ENCODE data around the gene IFNA13.
"Not testable (repeated sequence)": the region's sequence is repeated elsewhere in the genome, so short reads cannot be mapped to it uniquely, and the experiment has no call there.

IFNA13 gene

DNA sequence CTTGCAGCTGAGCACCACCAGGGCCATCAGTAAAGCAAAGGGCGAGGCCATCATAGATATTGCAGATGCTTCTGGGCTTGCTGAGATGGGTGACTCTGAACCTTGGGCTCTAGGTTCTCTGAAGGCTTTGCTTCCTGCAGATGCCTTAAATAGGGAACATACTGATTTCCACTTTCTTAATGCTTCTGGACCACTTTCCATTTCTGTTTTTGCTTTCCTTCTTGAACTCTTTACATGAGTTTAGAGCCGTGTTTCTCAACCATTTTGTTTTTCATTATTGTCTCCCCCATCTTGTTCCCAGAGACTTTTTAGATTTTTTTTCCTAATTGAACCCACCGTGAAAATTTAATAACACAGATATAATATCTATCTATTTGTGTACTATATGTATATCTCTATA lies at the start of gene IFNA13:
Gene IFNA13 (minus strand): TSS at position 101 of the 400 bp plus-strand sequence. CDS start 47 bp downstream, at position 54.
- no peak for DNase-seq

DNA sequence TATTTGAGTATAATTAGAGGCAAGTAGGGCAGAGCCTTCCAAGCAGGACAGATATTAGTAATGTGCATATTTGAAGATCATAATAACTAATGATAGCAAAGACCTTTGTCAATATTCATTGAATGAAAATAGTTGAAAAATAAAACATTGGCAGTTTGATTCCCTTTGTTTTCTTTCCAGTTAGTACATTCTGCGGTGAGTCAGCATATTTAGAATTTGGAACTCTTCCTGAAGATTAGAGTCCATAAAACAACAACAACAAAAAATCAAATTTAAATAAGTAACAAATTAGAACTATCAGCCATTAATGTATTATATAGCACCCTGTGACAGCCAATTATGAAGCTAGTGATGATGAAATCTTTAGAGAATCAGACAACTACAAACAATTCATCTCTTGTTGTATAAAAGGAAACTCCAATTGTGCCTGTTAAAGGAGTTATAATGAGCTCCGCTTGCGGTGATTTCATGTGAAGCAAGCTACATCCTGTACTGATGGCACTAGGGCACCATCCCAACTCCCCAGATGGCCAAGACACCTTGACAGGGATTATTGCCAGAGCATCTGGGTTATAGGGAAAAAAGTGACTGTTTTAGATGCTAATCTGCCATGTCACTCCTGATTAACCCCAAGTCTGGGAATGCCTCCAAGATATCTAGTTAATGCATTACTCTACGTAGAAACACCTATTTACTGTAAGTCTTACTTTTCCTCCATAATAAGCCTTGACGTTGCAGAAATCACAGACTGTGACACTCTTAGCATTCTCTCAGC lies 47.8 kb upstream of the IFNA13 start:
- DNase-seq = no peak

DNA sequence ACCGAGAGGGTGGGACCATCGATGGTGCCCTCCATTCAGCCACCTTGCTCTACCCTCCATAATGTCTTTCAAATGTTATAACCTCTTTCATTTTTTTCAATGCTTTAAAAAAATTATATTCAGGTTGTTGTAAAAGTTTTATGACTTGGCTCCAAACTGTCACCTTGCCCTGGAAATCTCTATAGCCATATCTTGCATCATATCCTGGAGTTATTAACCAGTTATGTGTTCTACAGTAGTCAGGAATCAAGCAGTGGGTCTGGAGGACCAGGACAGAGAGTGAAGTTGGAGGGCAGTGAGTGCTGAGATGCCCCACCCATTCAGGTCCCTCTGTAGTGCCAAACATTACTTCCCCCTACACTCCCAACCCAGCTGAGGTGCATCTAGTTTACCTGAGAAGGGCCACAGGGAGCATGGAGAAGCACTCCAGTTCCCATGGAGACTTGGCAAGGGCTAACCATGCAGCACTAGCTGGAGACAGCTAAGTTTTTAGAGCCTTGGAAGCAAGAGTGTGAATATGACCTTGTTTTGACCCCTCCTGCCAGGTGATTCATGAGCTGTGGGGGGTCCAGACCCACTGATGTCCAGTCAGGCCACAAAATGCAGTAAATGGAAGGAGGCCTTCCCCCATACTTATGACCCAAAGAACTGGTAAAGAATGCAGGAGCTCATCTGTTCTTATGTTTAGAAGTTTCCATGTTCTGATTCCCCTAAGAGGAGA lies 46.5 kb upstream of the IFNA13 start:
- no peak for DNase-seq

DNA sequence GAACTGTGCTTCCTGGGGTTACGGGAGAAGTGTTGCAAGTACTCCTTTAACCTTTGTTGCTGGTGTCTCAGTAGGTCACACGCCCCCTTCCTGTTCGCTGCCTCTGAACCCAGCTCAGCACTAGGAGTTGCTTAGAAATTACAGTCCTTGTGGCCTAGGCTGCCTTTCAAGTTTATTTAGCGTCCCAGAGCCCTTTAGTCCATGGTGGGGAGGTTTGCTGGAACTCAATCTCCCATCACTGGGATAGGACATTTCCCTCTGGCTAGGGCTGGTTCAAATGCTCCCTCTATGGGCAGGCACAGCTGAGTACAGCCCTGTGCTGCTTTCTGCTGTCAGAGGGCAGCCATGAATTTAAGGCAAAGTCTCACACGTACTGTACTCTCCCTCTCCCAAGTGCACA lies 45.8 kb upstream of the IFNA13 start:
- DNase-seq = no peak

DNA sequence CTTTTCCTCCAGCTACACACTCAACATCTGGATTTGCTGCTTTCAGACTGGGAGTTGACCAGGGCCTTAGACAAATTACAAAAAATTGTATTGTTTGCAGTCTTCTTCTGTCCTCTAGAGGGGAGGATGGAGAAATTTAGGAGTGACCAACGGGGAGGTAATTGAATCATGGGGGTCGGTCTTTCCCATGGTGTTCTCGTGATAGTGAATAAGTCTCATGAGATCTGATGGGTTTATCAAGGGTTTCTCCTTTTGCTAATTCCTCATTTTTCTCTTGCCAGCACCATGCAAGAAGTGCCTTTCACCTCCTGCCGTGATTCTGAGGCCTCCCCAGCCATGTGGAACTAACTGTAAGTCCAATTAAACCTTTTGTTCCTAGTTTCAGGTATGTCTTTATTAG lies 45.3 kb upstream of the IFNA13 start:
- DNase-seq = no peak

DNA sequence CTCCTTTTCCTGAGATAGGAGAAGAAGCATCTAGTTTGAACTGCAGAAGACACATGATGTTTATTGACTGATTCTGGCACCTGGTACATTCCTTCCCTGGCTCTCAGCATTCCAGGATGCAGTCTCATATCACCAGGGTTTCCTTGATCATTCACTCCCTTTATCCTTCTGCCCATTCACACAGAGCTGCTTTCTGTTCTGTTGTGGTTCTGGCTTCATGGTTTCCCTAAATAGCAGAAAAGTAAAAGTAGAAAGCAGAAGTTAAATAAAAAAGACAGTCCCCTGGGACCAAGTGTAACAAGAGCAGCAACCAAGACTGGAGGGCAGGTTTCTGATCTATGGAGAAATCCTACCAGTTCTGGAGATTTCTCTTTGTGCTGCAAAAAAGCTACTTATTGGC lies 44.2 kb upstream of the IFNA13 start:
- DNase-seq = no peak

DNA sequence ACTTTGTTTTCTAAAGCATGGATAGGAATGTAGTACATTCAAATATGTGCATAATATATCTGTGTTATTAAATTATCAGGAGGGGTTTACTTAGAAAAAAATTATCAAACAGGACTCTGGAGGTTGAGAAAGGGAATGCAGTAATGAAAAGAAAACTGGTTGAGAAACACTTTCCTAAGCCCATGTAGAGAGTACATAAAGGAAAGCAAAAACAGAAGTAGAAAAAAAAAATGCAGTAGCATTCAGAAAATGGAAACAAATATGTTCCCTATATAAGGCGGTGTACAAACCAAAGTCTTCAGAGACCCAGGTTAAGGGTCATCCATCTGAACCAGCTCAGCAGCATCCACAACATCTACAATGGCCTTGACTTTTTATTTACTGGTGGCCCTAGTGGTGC lies 41.0 kb upstream of the IFNA13 start, which contains the start of gene IFNA8:
Gene IFNA8 (plus strand): TSS at position 301 of the 400 bp plus-strand sequence. CDS start 60 bp downstream, at position 361.
- DNase-seq = no peak

DNA sequence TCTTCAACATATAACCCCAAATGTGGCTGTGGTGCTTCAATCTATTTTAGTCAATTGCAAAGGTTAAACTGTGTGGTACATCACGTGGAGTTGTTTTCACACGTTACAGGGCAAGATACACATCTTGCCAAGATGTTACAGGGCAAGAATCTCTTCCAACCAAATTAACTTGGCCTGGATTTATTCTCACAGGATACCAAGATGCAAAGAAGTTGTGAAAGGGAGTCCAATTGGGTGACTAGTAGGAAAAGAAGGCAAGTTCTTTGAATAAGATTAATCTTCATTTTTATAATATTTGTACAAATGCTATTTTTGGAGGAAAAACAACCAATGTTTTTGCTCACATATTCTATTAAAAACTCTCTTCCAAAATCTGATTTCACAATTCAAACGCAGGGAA lies 36.3 kb upstream of the IFNA13 start:
- DNase-seq = no peak

DNA sequence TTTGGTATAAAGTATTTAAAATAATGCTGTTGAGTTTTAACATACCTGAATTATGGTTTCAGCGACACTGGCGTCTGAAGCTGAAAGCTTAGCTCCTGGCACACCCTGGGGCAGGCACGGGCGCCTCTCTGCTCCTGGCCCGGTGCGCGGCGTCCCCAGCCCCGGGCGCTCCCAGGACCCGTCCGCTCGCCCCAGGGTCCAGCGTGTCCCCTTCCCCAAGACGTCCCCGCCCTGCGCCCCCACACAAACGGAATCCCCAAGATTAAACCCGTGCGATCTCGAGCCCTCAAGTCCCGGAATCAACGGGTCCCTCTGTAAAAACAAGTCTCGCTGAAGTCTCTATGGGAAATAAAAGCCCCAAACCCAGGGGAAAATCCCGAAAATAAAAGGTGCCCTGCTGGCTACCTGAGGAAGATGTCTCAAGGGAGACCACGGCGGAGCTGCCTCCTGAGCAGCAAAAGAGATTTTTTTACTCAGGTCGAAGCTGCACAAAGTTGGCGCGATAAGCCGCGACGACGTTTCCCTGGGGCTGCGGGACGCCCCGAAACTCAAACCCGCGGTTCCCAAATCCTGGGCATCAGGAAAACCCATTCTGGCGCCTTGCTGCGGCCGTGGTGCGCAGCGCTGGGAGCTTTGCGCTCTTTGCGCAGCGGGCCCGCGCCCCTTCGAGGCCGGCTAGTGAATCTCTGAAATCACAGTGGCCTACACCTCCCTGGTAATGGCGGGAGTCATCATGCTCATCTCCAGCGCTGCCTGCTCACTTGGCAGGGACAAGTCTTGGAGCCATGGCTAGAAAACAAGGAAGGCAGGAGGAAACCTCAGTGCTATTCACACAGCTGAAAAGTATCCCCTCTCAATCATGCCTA lies 34.8 kb upstream of the IFNA13 start:
- no peak for DNase-seq

DNA sequence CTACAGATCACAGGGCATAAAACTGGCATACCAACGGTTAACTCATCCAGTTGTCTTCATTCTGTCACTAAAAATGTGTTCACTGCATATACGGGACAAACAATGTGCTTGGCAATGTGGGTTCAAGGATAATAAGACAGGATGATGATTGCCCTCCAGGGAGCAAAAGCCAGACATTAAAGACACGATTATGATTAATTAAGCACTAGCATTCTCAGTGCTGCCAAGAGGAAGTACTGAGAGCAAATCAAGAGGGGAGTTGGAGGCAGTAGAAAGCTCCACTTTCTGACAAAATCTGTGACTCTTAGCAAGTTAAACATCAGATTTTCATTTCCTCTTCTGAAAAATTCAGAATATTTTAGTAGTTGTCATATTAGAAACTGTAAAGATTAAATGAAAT lies 32.1 kb upstream of the IFNA13 start:
- DNase-seq = no peak

DNA sequence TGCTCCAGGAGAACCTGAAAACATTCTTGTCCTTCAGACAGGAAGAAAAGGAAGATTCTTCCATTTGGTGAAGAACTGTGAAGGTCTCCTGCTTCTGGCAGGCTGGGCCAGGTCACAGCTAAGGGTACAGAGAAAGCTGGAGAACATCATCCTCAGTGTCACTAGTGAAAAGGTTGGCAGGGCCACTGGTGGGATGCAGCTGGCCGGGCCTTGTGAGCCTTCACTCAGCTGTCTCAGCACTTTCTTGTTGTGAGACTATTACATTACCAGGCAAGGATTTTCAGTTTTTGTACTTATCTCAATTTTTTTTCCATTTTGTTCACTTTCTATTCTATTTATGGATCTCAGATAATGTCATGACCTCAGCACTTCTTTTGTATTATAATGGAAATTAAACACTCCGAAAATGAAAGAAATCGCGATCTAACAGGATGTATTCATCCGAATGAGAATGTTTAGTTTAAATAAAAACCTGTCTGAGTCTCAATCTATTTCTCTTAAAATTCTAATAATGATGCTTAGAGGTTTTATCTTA lies 31.2 kb upstream of the IFNA13 start:
- DNase-seq = no peak

DNA sequence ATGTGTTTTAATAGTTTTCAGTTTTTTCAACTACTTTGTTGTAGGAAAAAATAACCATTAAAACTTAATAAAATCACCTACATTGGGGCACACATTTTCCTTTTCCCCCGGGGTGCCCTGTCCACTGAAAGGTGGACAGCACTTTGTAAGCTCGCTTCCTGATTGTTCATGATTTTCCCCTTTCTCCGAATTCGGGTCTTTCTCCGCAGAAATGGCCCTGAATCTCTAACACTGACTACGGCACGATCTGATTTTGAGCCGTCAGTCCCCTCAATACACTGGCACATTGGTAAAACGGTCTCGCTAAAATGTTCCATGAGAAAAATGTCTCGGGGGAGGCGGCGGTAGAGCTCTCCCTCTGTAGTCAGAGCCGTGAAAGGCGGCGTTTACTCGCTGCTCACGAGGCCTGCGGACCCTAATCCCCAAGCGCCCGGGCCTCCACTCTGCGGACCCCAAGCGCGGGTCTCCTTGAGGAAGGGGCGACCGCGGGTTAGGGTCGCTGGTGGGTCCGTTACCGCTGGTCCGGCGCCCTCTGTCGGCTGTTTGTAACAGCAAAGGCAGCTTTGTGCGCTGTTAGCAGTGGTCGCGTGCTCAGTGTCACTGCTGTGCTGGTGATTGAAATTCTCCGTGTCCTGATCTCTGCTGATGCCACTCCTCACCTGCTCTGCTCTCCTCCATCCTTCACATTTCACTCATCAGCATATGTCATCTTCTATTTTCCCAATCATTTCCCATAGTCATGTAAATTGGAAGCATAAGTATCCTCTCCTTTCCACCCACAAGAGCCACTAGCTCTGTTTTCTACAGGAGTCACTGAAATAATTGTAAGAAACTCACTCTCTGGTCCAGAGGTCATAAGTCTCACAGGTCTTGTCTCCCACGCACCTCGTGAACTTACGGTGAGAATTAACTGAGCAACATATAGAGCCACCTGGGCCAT lies 28.2 kb upstream of the IFNA13 start:
- peak; percentile 86 for DNase-seq

DNA sequence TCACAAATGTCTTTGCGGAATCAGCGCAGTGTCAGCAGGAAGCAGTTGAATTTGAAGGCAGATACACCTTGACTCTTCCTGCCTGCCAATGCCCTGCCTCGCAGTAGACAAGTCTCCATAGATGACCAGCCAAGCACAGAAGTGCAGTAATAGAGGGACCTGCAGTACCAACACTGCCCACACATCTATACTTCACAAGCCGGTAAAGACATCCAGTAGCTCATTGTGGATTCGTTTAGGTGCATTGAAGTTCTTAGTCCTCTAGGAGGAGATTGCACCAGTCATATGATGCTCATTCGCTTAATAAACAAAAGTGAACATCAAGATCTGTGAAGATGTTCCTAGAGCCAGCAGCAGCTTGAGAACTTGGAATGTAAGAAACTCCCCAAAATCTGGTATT lies 24.4 kb upstream of the IFNA13 start:
- DNase-seq = no peak

DNA sequence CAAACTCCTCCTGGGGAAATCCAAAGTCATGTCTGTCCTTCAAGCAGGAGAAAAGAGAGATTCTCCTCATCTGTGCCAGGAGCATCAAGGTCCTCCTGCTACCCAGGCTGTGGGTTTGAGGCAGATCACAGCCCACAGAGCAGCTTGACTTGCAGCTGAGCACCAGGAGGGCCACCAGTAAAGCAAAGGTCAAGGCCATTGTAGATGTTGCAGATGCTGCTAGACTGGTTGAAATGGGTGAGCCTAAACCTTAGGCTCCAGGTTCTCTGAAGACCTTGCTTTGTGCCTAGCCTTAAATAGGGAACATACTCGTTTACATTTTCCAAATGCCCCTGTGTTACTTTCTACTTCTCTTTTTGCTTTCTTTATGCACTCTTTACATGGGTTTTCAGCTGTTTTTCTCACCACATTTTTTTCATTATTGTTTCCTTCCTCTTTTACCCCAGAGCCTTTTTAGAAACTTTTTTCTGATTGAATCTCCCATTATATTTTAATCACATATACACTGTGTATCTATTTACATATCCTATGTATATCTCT lies 17.3 kb upstream of the IFNA13 start, which contains the start of gene IFNA2:
Gene IFNA2 (minus strand): TSS at position 268 of the 540 bp plus-strand sequence. CDS start 69 bp downstream, at position 199.
- no peak for DNase-seq

DNA sequence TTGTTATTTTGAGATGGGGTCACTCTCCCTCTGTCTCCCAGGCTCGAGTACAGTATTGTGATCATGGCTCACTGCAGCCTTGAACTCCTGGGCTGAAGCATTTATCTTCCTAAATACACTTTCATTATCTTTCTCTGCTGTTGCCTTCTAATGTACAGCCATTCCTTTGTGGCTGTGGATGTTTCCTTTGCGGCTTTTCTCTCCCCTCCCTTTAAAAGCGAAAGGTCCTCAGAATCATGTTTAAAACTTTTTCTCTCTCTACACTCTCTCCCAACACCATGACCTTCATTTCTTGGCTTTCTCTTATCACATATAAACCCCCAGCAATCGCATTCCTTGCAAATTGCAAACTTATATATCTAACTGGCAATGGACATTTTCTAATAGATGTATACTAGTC lies 15.8 kb upstream of the IFNA13 start:
- no peak for DNase-seq

DNA sequence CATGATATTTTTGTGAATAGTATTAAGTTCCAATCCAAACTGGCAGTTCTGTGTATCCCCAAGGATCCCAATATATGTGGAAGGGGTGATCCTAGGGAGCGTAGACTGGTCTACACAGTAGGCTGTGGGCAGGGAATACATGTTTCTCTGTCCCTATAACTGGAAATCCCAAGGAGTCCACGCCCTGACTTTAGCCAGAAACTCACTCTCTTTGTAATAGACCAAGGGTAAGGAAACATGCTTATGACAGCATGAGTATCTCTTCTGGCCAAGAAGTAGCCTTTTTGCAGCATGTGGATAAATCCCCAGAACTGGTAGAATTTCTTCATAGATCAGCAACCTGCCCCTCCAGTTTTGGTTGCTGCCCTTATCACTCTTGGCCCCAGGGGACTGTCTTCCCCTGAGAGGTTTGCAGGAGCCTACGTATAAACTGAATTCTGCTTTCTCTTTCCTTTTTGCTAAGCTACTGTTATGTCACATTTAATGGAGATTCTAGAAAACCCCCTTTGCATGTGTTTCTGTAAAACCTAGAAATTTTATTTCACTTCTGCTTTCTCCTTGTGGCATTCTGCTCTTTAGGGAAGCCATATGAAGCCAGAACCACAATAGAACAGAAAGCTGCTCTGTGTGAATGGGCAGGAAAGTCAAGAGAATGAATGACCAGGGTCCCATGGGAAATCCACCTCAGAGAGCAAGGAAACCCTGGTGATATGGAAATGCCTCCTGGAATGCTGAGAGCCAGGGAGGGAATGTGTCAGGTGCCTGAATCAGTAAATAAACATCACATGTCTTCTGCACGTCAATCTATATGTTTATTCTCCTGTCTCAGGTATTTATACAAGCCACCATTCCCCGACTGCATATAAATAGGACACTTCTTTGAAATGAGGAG lies 13.8 kb upstream of the IFNA13 start:
- no peak for DNase-seq

DNA sequence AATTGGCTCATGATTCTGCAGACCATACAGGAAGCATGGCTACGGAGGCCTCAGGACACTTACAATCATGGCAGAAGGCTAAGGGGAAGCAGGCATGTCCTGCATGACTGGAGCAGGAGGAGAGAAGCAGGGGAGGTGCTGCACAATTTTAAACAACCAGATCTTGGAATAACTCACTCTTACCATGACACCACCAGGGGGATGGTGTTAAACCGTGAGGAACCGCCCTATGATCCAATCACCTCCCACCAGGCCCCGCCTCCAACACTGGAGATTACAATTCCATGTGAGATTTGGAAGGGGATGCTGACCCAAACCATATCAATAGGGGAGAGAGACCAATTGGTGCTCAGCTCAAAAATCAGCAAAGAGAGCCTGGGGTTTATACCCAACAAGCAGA lies 3.6 kb upstream of the IFNA13 start:
- not testable (repeated sequence) for DNase-seq

DNA sequence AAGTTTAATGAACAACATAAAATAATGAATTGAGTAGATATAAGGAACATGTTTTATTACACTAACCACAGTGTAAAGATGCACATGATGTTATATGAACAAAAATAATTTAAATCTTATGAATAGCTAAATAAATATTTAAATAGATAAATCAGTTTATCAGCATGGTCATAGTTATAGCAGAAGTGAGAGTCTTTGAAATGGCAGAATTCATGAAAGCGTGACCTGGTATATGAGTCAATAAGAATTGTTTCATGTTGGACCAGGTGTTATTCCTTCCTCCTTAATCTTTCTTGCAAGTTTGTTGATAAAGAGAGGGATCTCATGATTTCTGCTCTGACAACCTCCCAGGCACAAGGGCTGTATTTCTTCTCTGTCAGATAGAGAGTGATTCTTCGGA lies 688 bp downstream of the IFNA13 start:
- not testable (repeated sequence) for DNase-seq

DNA sequence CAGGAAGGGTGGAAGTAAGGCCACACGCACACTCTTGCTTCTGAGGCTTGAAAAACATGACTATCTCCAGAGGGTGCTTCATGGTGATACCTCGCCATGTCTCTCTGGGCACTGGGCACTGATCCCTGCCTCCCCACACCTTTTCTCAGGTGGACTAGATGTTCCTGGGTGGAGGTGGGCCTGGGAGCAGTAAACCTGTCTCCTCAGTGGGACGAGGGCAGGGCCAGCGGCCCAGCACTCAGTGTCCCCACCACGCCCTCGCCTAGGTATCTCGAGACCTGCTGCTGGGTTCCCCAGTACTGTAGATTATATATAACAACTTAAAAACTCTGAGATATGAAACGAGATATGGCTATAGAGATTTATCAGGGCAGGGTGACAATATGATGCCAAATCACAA lies 5.6 kb downstream of the IFNA13 start:
- no peak for DNase-seq
